Smooth muscle cell (in vitro differentiated cells): ENCODE data around the gene CACNA1D. TPM values are rescaled to one million over a fixed set of nuclear protein-coding genes. Genes with fewer than 3 reads are reported as not detected.

Experiments
- DNase-seq: peaks from one replicate; lab custom pipeline; 2025; ENCODE audit not compliant: unreplicated experiment; lab: John Stamatoyannopoulos, UW
- H2AFZ ChIP-seq: fragments of 200-600 bp; sonication (generic); 2 replicates; pipeline ENCODE4 v1.6.0; 2016; ENCODE audit warnings: antibody characterized with exemption, low read depth, mild to moderate bottlenecking
- H3F3A ChIP-seq: fragments of 200-600 bp; sonication (generic); 2 replicates; pipeline ENCODE4 v1.6.0; 2017; ENCODE audit warnings: antibody characterized with exemption, low read depth
- H3K27ac ChIP-seq: fragments of 200-600 bp; sonication (generic); 2 replicates; pipeline ENCODE4 v1.5.1; 2016; ENCODE audit warnings: low read depth, mild to moderate bottlenecking
- H3K27me3 ChIP-seq: fragments of 200-600 bp; sonication (generic); 2 replicates; pipeline ENCODE4 v1.6.1; 2016; ENCODE audit warnings: low read depth, mild to moderate bottlenecking
- H3K36me3 ChIP-seq: fragments of 200-600 bp; sonication (generic); 2 replicates; pipeline ENCODE4 v1.5.1; 2016; ENCODE audit warnings: low read depth
- H3K4me1 ChIP-seq: fragments of 200-600 bp; sonication (generic); 2 replicates; pipeline ENCODE4 v1.5.1; 2016; ENCODE audit warnings: low read depth
- H3K4me2 ChIP-seq: fragments of 200-600 bp; sonication (generic); 2 replicates; pipeline ENCODE4 v1.6.0; 2016; ENCODE audit warnings: mild to moderate bottlenecking
- H3K4me3 ChIP-seq: fragments of 200-600 bp; sonication (generic); 2 replicates; pipeline ENCODE4 v1.5.1; 2016; ENCODE audit warnings: mild to moderate bottlenecking
- H3K79me2 ChIP-seq: fragments of 200-600 bp; sonication (generic); 2 replicates; pipeline ENCODE4 v1.6.0; 2016; ENCODE audit warnings: low read depth, mild to moderate bottlenecking
- H3K9ac ChIP-seq: fragments of 200-600 bp; sonication (generic); 2 replicates; pipeline ENCODE4 v1.6.0; 2016; ENCODE audit warnings: low read depth
- H3K9me3 ChIP-seq: fragments of 200-600 bp; sonication (generic); replicated peaks from 2 replicates; pipeline ENCODE4 v1.5.1; 2016; ENCODE audit warnings: low read depth
- H4K20me1 ChIP-seq: fragments of 200-600 bp; sonication (generic); 2 replicates; pipeline ENCODE4 v1.6.0; 2016; ENCODE audit warnings: low read depth
- WGBS: methylation state at CpG from one replicate; pipeline ENCODE4 v1.1.7; 2016; ENCODE audit warnings: low lambda C conversion rate; 5-methylcytosine and 5-hydroxymethylcytosine counted together
- polyA plus RNA-seq: library from polyadenylated mRNA; unstranded; fragments of >200 nt; fragmentation: Nextera tagmentation; extraction: Ambion mirVana; gene quantifications from 2 replicates; pipeline ENCODE4 v1.2.1, GENCODE V29; 2016
- total RNA-seq: library from RNA; depleted of rRNA; stranded (reverse); fragments of >200 nt; gene quantifications from 2 replicates; pipeline ENCODE4 v1.2.3, GENCODE V29; 2014
- TF ChIP-seq, protein P1 (sequence below): fragments of 200-600 bp; sonication (generic); IDR thresholded peaks from 2 replicates; pipeline ENCODE4 v1.5.1; 2017; ENCODE audit warnings: borderline replicate concordance, mild to moderate bottlenecking, antibody characterized with exemption; ENCODE audit not compliant: insufficient read depth, poor library complexity, severe bottlenecking

Gene CACNA1D
- total and polyA plus RNA-seq, 2 experiments from 2014 or later, result 0.63 to 1.4 TPM

DNA sequence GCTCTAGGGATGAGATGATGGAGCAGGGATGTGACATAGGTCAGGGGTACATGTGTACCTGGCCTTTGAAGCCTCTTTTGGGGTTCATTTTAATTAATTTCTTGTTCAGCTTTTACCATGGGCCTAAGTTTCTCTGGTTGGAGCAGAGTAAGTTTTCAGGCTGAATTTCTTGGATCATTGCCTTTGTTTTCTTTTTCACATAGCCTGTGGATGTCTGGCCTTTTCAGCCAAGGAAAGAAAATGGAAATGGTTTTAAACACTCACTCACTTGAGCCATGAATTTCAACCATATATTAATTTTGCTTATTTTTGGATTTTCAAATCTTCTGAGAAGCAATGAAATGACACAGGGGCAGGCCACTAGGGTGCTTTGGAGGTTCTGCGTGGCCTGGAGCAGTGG is 30.2 kb downstream of the CACNA1D start:
- H3K9me3 ChIP-seq, result no peaks in the 10 kb centered on the region
- WGBS, result 93% methylated on average over 1 of the region's 1 CpG
- TF ChIP-seq, protein P1, sequence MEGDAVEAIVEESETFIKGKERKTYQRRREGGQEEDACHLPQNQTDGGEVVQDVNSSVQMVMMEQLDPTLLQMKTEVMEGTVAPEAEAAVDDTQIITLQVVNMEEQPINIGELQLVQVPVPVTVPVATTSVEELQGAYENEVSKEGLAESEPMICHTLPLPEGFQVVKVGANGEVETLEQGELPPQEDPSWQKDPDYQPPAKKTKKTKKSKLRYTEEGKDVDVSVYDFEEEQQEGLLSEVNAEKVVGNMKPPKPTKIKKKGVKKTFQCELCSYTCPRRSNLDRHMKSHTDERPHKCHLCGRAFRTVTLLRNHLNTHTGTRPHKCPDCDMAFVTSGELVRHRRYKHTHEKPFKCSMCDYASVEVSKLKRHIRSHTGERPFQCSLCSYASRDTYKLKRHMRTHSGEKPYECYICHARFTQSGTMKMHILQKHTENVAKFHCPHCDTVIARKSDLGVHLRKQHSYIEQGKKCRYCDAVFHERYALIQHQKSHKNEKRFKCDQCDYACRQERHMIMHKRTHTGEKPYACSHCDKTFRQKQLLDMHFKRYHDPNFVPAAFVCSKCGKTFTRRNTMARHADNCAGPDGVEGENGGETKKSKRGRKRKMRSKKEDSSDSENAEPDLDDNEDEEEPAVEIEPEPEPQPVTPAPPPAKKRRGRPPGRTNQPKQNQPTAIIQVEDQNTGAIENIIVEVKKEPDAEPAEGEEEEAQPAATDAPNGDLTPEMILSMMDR, result no peak

DNA sequence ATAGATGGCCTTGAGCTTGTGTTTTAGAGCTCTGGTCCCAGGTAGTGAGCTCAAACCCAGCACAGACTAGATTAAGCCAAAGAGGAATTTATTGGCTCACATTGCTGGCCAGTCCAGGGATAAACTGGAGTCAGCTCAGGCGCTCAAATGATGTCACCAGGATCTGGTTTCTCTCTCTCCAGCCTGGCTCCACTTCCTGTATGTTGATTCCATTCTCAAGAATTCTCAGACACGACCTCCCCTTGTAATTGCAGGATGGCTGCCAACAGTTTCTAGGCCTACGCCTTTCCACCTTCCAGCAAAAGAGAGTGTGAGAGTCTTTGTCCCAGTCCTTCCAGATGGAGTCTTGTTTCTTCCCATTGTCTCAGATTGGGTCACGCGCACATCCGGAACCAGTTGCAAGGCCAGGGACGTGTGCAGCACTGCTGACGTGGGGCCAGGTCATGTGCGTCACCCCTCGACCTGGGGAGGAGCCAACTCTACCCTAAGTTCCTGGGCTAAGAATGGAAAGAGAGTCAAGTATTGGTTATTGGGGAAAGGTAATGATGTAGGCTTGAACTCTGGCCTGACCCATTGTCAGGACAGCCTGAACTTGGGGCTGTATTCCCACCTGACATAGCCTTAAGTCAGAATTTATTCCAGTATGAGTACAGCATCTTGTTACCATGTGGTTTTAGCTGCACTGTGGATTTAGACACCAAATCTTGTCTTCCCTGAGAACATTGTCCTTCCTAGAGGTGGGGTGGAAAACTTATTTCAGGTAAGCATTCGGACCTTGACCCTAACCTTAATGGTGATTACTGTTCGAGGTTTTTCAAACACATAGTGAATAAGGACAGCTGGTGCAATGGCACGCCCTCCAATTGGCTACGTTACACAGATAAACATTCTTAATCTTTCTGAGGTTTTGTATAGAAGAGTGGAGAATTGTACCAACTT is 31.6 kb downstream of the CACNA1D start:
- DNase-seq, result no peak
- H3F3A ChIP-seq, result no peaks in the 10 kb centered on the region
- TF ChIP-seq, protein P1, result no peak
- no peaks in the 10 kb centered on the region for H3K4me1 ChIP-seq
- WGBS, result 81% methylated on average over 14 of the region's 14 CpGs
- no peaks in the 10 kb centered on the region for H3K36me3 ChIP-seq
- no peaks in the 10 kb centered on the region for H3K9me3 ChIP-seq
- no peak overlapping the region for H3K4me2 ChIP-seq
- no peaks in the 10 kb centered on the region for H4K20me1 ChIP-seq
- no peaks in the 10 kb centered on the region for H3K79me2 ChIP-seq
- no peak overlapping the region for H3K4me3 ChIP-seq
- H2AFZ ChIP-seq, result peak overlapping the region; percentile 34
- no peaks in the 10 kb centered on the region for H3K27me3 ChIP-seq
- H3K27ac ChIP-seq, result no peak overlapping the region
- no peak overlapping the region for H3K9ac ChIP-seq

More for the DNA sequence above, 30.2 kb downstream of the CACNA1D start:
- Histone ChIP-seq H2AFZ (no peak overlapping the region), H3K36me3 (no peaks in the 10 kb centered on the region), H3K27me3 (no peaks in the 10 kb centered on the region), H3K4me2 (no peak overlapping the region), H3K79me2 (no peaks in the 10 kb centered on the region), H3K4me1 (no peaks in the 10 kb centered on the region), H4K20me1 (no peaks in the 10 kb centered on the region), H3K9ac (no peak overlapping the region), H3K4me3 (no peak overlapping the region), H3F3A (no peaks in the 10 kb centered on the region), H3K27ac (no peak overlapping the region)
- no peak for DNase-seq

DNA sequence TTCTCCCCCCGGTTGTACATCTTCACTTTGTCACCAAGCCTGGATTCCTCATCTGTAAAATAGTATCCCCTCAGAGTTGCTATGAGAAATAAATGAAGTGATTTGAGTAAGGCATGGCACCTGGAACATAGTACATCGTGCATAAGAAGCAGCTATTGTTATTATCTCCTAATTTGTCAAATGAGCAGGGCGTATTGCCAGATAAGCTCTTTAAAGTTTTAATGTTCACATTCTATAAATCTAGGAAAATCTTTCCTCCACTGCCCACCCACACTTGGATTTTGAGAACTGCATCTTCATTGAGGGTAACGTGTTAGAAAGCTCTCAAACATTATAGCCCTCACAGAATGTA is 32.3 kb downstream of the CACNA1D start:
- H3K4me1 ChIP-seq, result no peaks in the 10 kb centered on the region
- H3K9me3 ChIP-seq, result no peaks in the 10 kb centered on the region
- H2AFZ ChIP-seq, result no peak overlapping the region
- no peaks in the 10 kb centered on the region for H3F3A ChIP-seq
- no peak overlapping the region for H3K4me2 ChIP-seq
- no peak overlapping the region for H3K4me3 ChIP-seq
- no peaks in the 10 kb centered on the region for H3K36me3 ChIP-seq
- no peak overlapping the region for H3K27ac ChIP-seq
- no peak overlapping the region for H3K9ac ChIP-seq
- H3K27me3 ChIP-seq, result no peaks in the 10 kb centered on the region
- no peaks in the 10 kb centered on the region for H3K79me2 ChIP-seq
- H4K20me1 ChIP-seq, result no peaks in the 10 kb centered on the region
- 92% methylated on average over 4 of the region's 4 CpGs for WGBS
- no peak for DNase-seq
- TF ChIP-seq, protein P1, result no peak
